ENCODE measurements around the gene MOV10L1.

Gene MOV10L1

GRCh38 chr22:50058906-50059880 lies 30.6 kb upstream of the MOV10L1 start:
- DNase-seq = no peak

GRCh38 chr22:50059881-50060262 lies 29.9 kb upstream of the MOV10L1 start:
- DNase-seq = no peak

GRCh38 chr22:50060441-50061140 lies 29.2 kb upstream of the MOV10L1 start:
- DNase-seq = no peak

- DNase-seq = no peak
Measured at GRCh38 chr22:50061141-50061823, 28.5 kb upstream of the MOV10L1 start.

- DNase-seq = no peak
Measured at GRCh38 chr22:50061824-50062355, 27.9 kb upstream of the MOV10L1 start.

GRCh38 chr22:50062509-50063135 lies 27.2 kb upstream of the MOV10L1 start:
- no peak for DNase-seq

- no peak for DNase-seq
Measured at GRCh38 chr22:50063589-50064393, 26.0 kb upstream of the MOV10L1 start.

- DNase-seq = no peak
Measured at GRCh38 chr22:50064453-50064852, 25.4 kb upstream of the MOV10L1 start.

GRCh38 chr22:50067244-50067643 lies 22.6 kb upstream of the MOV10L1 start:
- no peak for DNase-seq

GRCh38 chr22:50068096-50068495 lies 21.7 kb upstream of the MOV10L1 start:
- DNase-seq = no peak

- no peak for DNase-seq
Measured at GRCh38 chr22:50070366-50070765, 19.4 kb upstream of the MOV10L1 start.

GRCh38 chr22:50071432-50072166 lies 18.2 kb upstream of the MOV10L1 start:
- no peak for DNase-seq

GRCh38 chr22:50072167-50072555 lies 17.6 kb upstream of the MOV10L1 start:
- no peak for DNase-seq

GRCh38 chr22:50072714-50073538 lies 16.9 kb upstream of the MOV10L1 start:
- no peak for DNase-seq

- DNase-seq = no peak
Measured at GRCh38 chr22:50074056-50074455, 15.8 kb upstream of the MOV10L1 start.

- no peak for DNase-seq
Measured at GRCh38 chr22:50074551-50075530, 15.0 kb upstream of the MOV10L1 start.

- DNase-seq = no peak
Measured at GRCh38 chr22:50076646-50077535, 12.9 kb upstream of the MOV10L1 start.

GRCh38 chr22:50078246-50078645 lies 11.6 kb upstream of the MOV10L1 start:
- DNase-seq = no peak
